ENCODE results near the gene BAIAP3.

- TF ChIP-seq, protein P1, sequence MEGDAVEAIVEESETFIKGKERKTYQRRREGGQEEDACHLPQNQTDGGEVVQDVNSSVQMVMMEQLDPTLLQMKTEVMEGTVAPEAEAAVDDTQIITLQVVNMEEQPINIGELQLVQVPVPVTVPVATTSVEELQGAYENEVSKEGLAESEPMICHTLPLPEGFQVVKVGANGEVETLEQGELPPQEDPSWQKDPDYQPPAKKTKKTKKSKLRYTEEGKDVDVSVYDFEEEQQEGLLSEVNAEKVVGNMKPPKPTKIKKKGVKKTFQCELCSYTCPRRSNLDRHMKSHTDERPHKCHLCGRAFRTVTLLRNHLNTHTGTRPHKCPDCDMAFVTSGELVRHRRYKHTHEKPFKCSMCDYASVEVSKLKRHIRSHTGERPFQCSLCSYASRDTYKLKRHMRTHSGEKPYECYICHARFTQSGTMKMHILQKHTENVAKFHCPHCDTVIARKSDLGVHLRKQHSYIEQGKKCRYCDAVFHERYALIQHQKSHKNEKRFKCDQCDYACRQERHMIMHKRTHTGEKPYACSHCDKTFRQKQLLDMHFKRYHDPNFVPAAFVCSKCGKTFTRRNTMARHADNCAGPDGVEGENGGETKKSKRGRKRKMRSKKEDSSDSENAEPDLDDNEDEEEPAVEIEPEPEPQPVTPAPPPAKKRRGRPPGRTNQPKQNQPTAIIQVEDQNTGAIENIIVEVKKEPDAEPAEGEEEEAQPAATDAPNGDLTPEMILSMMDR (IDR thresholded peaks at IDR 0.05; ENCODE audit: insufficient read depth, low read length), result no peak
- no peak for TF ChIP-seq POLR2AphosphoS5 (IDR thresholded peaks at IDR 0.05; ENCODE audit: low read depth)
- no peak for TF ChIP-seq REST (IDR thresholded peaks at IDR 0.05; ENCODE audit: insufficient replicate concordance, low read depth)
- no peak for TF ChIP-seq GABPA (IDR thresholded peaks at IDR 0.05; ENCODE audit: low read depth)
These were observed 17.4 kb upstream of the BAIAP3 start for GRCh38 chr16:1316033-1316405.

Measured in HL-60 (cell line).